HepG2 (cell line): ENCODE results near the gene INTS2. TPM values are rescaled to one million over a fixed set of nuclear protein-coding genes. Genes with fewer than 3 reads are reported as not detected.

Experiments
- ASH2L ChIP-seq: fragments of 300-600, 200-600 bp; sonication (generic); IDR thresholded peaks from 2 replicates; pipeline ENCODE4 v1.7.0; 2017; ENCODE audit warnings: low read depth, mild to moderate bottlenecking, moderate library complexity, mixed read lengths, low read length; ENCODE audit not compliant: insufficient read length
- GTF2F1 ChIP-seq: fragments of 150-350 bp; IDR thresholded peaks from 2 replicates; pipeline ENCODE4 v1.6.1; 2014; ENCODE audit warnings: low read length
- HNF4G ChIP-seq, 2 experiments: sonication (generic) in 1 of 2; formaldehyde crosslinking in 1 of 2; IDR thresholded peaks; 2 replicates each; pipeline versions ENCODE4 v1.4.0 to v1.6.1; 2011 to 2020; ENCODE audit warnings: borderline replicate concordance in 2 of 2, low read depth in 2 of 2, mild to moderate bottlenecking in 2 of 2, low read length in 1 of 2, missing genetic modification reagents in 1 of 2, moderate library complexity in 1 of 2
- HNRNPH1 ChIP-seq: fragments of 200-400 bp; formaldehyde crosslinking; optimal IDR thresholded peaks from 2 replicates; pipeline ENCODE3; 2017; ENCODE audit warnings: mild to moderate bottlenecking, low read depth, low read length
- MXI1 ChIP-seq: IDR thresholded peaks from 3 replicates; pipeline ENCODE4 v1.6.1; 2012; ENCODE audit warnings: low read depth, low read length, inconsistent platforms, borderline replicate concordance
- NCOA5 ChIP-seq: sonication (generic); formaldehyde crosslinking; IDR thresholded peaks from 2 replicates; pipeline ENCODE4 v1.4.0; 2020; ENCODE audit warnings: missing genetic modification reagents
- POLR2AphosphoS5 ChIP-seq: IDR thresholded peaks from 2 replicates; pipeline ENCODE4 v1.6.1; 2012; ENCODE audit warnings: low read depth, low read length
- RFX1 ChIP-seq: fragments of 450-650 bp; IDR thresholded peaks from 2 replicates; pipeline ENCODE4 v1.6.1; 2017
- RFX3 ChIP-seq: IDR thresholded peaks from 2 replicates; pipeline ENCODE4 v1.6.1; 2016; ENCODE audit warnings: missing biosample characterization, missing genetic modification reagents
- RNF2 ChIP-seq: fragments of 450-650 bp; conservative IDR thresholded peaks from 2 replicates; pipeline ENCODE4 v1.6.1; 2016; ENCODE audit warnings: low read depth
- SMARCC2 ChIP-seq: fragments of 450-650 bp; IDR thresholded peaks from 2 replicates; pipeline ENCODE4 v1.6.1; 2017; ENCODE audit warnings: antibody characterized with exemption, mild to moderate bottlenecking
- SMYD3 ChIP-seq: sonication (generic); formaldehyde crosslinking; IDR thresholded peaks from 2 replicates; pipeline ENCODE4 v1.8.1; 2023; ENCODE audit warnings: mild to moderate bottlenecking, missing genetic modification reagents
- U2AF2 ChIP-seq: fragments of 200-400 bp; formaldehyde crosslinking; IDR thresholded peaks from 2 replicates; pipeline ENCODE4 v1.6.1; 2017; ENCODE audit warnings: low read depth, mild to moderate bottlenecking, low read length
- ZNF431 ChIP-seq: sonication (generic); formaldehyde crosslinking; IDR thresholded peaks from 2 replicates; pipeline ENCODE4 v1.9.0; 2022; ENCODE audit warnings: missing genetic modification reagents, low read depth, mild to moderate bottlenecking, borderline replicate concordance
- ZNF629 ChIP-seq: sonication (generic); formaldehyde crosslinking; conservative IDR thresholded peaks from 2 replicates; pipeline ENCODE4 v1.5.0; 2020; ENCODE audit warnings: missing genetic modification reagents
- ZNF75D ChIP-seq: sonication (generic); formaldehyde crosslinking; IDR thresholded peaks from 2 replicates; pipeline ENCODE4 v1.8.1; 2023; ENCODE audit warnings: missing genetic modification reagents, mild to moderate bottlenecking, borderline replicate concordance
- ZSCAN29 ChIP-seq: sonication (generic); formaldehyde crosslinking; conservative IDR thresholded peaks from 2 replicates; pipeline ENCODE4 v1.4.0; 2020; ENCODE audit warnings: mild to moderate bottlenecking, missing genetic modification reagents
- polyA plus RNA-seq, 8 experiments: library from polyadenylated mRNA; depleted of rRNA in 3 of 8; stranded (reverse) in 7 of 8; unstranded in 1 of 8; fragments of >200 nt; fragmentation: Illumina TruSeq in 4 of 8; extraction: Trizol in 4 of 8; gene quantifications; 2 replicates each; pipeline versions ENCODE4 v1.2.1 to v1.2.3, GENCODE V29; 2011 to 2016; ENCODE audit warnings: low read depth in 4 of 8, missing spikeins in 1 of 8, mixed read lengths in 1 of 8; ENCODE audit not compliant: insufficient read depth in 1 of 8
- total RNA-seq, 5 experiments: library from RNA; depleted of rRNA; stranded (reverse); fragments of >200 nt; fragmentation: Illumina TruSeq; extraction: Trizol; gene quantifications; 2 replicates each; pipeline ENCODE4 v1.2.3, GENCODE V29; 2016; ENCODE audit warnings: low read depth in 1 of 5
- TF ChIP-seq, protein P1 (sequence below): sonication (generic); formaldehyde crosslinking; IDR thresholded peaks from 2 replicates; pipeline ENCODE4 v1.8.0; 2022; ENCODE audit warnings: missing genetic modification reagents, low read depth, mild to moderate bottlenecking, borderline replicate concordance
- TF ChIP-seq, protein P2 (sequence below): sonication (generic); formaldehyde crosslinking; IDR thresholded peaks from 2 replicates; pipeline ENCODE4 v1.4.0; 2020; ENCODE audit warnings: missing genetic modification reagents
- TF ChIP-seq, protein P3 (sequence below): sonication (generic); formaldehyde crosslinking; conservative IDR thresholded peaks from 2 replicates; pipeline ENCODE4 v1.5.0; 2020; ENCODE audit warnings: missing genetic modification reagents
- TF ChIP-seq, protein P4 (sequence below): sonication (generic); formaldehyde crosslinking; IDR thresholded peaks from 2 replicates; pipeline ENCODE4 v1.4.0; 2020; ENCODE audit warnings: missing genetic modification reagents
- TF ChIP-seq, protein P5 (sequence below): sonication (generic); formaldehyde crosslinking; IDR thresholded peaks from 2 replicates; pipeline ENCODE4 v1.4.0; 2020; ENCODE audit warnings: missing genetic modification reagents, borderline replicate concordance

Gene INTS2
- total and polyA plus RNA-seq, 2 of the 13 experiments (the other 11 are each of a cell fraction or from before 2014, with no cell fraction given), result 20.5 to 30.2 TPM

DNA sequence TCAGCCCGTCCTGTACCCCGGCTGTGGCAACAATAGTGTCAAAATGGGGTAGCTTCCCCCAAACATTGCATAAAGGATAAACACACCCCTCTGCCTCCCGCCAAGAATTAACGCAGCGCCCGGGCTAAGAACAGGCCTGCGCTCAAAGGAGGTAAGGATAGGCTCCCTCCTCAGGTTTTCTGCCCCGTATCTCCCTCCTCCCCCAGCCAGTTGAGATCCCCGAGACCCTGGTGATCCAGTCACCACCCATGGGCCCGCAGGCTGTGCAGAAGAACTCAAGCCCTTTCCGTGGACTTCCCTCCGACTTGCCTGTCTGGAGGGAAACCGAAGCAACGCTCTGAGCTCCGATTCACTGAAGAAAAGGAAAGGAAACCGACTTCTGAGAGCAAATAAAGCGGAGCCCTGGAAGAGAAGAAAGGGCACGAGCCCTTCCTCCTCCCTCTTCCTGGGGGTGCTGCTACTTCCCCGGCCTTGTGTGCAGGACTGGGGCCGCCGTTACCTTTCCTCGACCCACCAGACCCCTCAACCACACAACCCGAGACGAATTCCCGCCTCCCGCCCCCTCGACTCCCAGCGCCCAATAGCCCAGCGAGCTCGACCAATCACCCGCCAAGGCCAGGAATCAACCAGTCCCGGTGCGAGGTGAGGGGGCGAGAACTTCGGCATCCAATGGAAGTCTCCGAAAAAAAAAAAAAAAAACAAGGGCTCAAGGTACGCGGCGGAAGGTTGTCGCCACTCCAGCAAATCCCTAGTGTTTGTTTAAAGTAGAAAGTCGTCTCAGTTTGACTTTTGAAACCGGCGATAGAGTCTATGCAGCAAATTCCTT, 64.6 kb downstream of the INTS2 start, which contains the start of gene BRIP1 (continued):
- TF ChIP-seq POLR2AphosphoS5 (peak; percentile 90), ZNF431 (CRISPR knock-in tag) (no peak; the same call in 1 of the 2 replicates), RNF2 (no peak; the same call in 1 of the 2 replicates), U2AF2 (0 out of 2 replicates have a peak, but pooled peaks have one; percentile 52), RFX3 (CRISPR knock-in tag) (no peak), ZNF75D (CRISPR knock-in tag) (no peak), SMARCC2 (no peak), HNRNPH1 (no peak), MXI1 (peak; percentile 75; the same call in 1 of the 3 replicates), RFX1 (no peak), SMYD3 (CRISPR knock-in tag) (peak; percentile 30; the same call in 1 of the 2 replicates), ZSCAN29 (CRISPR knock-in tag) (peak; percentile 99), ZNF629 (CRISPR knock-in tag) (no peak), ASH2L (peak; percentile 90), HNF4G (IDR thresholded peaks at IDR 0.05; ENCODE audit: borderline replicate concordance, low read depth, low read length) (peak; percentile 88), HNF4G (CRISPR knock-in tag; IDR thresholded peaks at IDR 0.05; ENCODE audit: borderline replicate concordance, low read depth) (peak; percentile 57; the same call in 1 of the 2 replicates), NCOA5 (CRISPR knock-in tag) (no peak), GTF2F1 (no peak)
- TF ChIP-seq, protein P1, sequence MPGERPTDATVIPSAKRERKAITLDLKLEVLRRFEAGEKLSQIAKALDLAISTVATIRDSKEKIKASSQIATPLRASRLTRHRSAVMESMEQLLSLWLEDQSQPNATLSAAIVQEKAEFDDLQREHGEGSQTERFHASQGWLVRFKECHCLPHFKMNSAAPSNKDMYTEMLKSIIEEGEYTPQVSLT (CRISPR knock-in tag), result no peak
- TF ChIP-seq, protein P2, sequence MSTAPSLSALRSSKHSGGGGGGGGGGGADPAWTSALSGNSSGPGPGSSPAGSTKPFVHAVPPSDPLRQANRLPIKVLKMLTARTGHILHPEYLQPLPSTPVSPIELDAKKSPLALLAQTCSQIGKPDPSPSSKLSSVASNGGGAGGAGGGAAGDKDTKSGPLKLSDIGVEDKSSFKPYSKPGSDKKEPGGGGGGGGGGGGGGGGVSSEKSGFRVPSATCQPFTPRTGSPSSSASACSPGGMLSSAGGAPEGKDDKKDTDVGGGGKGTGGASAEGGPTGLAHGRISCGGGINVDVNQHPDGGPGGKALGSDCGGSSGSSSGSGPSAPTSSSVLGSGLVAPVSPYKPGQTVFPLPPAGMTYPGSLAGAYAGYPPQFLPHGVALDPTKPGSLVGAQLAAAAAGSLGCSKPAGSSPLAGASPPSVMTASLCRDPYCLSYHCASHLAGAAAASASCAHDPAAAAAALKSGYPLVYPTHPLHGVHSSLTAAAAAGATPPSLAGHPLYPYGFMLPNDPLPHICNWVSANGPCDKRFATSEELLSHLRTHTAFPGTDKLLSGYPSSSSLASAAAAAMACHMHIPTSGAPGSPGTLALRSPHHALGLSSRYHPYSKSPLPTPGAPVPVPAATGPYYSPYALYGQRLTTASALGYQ (CRISPR knock-in tag), result no peak
- TF ChIP-seq, protein P3, sequence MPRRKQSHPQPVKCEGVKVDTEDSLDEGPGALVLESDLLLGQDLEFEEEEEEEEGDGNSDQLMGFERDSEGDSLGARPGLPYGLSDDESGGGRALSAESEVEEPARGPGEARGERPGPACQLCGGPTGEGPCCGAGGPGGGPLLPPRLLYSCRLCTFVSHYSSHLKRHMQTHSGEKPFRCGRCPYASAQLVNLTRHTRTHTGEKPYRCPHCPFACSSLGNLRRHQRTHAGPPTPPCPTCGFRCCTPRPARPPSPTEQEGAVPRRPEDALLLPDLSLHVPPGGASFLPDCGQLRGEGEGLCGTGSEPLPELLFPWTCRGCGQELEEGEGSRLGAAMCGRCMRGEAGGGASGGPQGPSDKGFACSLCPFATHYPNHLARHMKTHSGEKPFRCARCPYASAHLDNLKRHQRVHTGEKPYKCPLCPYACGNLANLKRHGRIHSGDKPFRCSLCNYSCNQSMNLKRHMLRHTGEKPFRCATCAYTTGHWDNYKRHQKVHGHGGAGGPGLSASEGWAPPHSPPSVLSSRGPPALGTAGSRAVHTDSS, result no peak
- TF ChIP-seq, protein P4, sequence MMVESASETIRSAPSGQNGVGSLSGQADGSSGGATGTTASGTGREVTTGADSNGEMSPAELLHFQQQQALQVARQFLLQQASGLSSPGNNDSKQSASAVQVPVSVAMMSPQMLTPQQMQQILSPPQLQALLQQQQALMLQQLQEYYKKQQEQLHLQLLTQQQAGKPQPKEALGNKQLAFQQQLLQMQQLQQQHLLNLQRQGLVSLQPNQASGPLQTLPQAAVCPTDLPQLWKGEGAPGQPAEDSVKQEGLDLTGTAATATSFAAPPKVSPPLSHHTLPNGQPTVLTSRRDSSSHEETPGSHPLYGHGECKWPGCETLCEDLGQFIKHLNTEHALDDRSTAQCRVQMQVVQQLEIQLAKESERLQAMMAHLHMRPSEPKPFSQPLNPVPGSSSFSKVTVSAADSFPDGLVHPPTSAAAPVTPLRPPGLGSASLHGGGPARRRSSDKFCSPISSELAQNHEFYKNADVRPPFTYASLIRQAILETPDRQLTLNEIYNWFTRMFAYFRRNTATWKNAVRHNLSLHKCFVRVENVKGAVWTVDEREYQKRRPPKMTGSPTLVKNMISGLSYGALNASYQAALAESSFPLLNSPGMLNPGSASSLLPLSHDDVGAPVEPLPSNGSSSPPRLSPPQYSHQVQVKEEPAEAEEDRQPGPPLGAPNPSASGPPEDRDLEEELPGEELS (CRISPR knock-in tag), result no peak
- TF ChIP-seq, protein P5, sequence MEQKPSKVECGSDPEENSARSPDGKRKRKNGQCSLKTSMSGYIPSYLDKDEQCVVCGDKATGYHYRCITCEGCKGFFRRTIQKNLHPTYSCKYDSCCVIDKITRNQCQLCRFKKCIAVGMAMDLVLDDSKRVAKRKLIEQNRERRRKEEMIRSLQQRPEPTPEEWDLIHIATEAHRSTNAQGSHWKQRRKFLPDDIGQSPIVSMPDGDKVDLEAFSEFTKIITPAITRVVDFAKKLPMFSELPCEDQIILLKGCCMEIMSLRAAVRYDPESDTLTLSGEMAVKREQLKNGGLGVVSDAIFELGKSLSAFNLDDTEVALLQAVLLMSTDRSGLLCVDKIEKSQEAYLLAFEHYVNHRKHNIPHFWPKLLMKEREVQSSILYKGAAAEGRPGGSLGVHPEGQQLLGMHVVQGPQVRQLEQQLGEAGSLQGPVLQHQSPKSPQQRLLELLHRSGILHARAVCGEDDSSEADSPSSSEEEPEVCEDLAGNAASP (CRISPR knock-in tag), result no peak; the same call in 1 of the 2 replicates
